Body of pancreas (tissue), 4 donors: Measurements from ENCODE around the gene CREBRF. TPM values are rescaled to one million over a fixed set of nuclear protein-coding genes. Genes with fewer than 3 reads are reported as not detected.
A peak's percentile ranks its signal among the peaks of the same experiment; 100 is the strongest.
"Not testable (repeated sequence)": the region's sequence is repeated elsewhere in the genome, so short reads cannot be mapped to it uniquely, and the experiment has no call there.

Source experiments
- ATAC-seq: fragments of 150-250 bp; one replicate; pipeline ENCODE4 v1.9.1; 2016
- DNase-seq, 4 donors: peaks; one replicate each; pipeline ENCODE4 v3.0.0-alpha.2; 2019
- H3K27ac ChIP-seq, 4 donors: fragments of 200-600 bp; sonication (generic); 1 replicate in 3 of 4; 2 replicates in 1 of 4; pipeline versions ENCODE4 v1.5.1 to v1.6.1; 2016 to 2019; ENCODE audit warnings: mild to moderate bottlenecking in 1 of 4, mixed read lengths in 1 of 4, moderate library complexity in 1 of 4
- H3K27me3 ChIP-seq, 2 donors: fragments of 200-600 bp; sonication (generic); one replicate each; pipeline ENCODE4 v1.6.0; 2016; ENCODE audit warnings: mild to moderate bottlenecking in 1 of 2
- H3K36me3 ChIP-seq, 2 donors: fragments of 200-600 bp; sonication (generic); replicated peaks in 1 of 2; 2 replicates each; pipeline ENCODE4 v1.5.1; 2016; ENCODE audit warnings: low read depth in 2 of 2; ENCODE audit not compliant: insufficient read depth in 1 of 2
- H3K4me1 ChIP-seq: fragments of 200-600 bp; sonication (generic); one replicate; pipeline ENCODE4 v1.6.0; 2016
- H3K4me3 ChIP-seq, 2 donors: fragments of 200-600 bp; sonication (generic); 1 replicate in 1 of 2; 2 replicates in 1 of 2; pipeline ENCODE4 v1.5.1; 2016 to 2019
- H3K9me3 ChIP-seq, 3 donors: fragments of 200-600 bp; sonication (generic); 1 replicate in 2 of 3; 2 replicates in 1 of 3; pipeline ENCODE4 v1.5.1; 2016
- POLR2A ChIP-seq, 3 donors: fragments of 450-650 bp; IDR thresholded peaks; one replicate each; pipeline ENCODE4 v1.6.1; 2016; ENCODE audit warnings: antibody characterized with exemption in 3 of 3, mild to moderate bottlenecking in 2 of 3
- WGBS, 2 donors: methylation state at CpG; one replicate each; pipeline ENCODE4 v1.1.5; 2017; 5-methylcytosine and 5-hydroxymethylcytosine counted together
- intact Hi-C: fragments of 100-400 bp; cut with DNase I; formaldehyde crosslinking; loops from one replicate; pipeline ENCODE4 v1.15.1; 2023
- total RNA-seq, 2 donors: library from RNA; depleted of rRNA; stranded (reverse); fragments of >200 nt; gene quantifications; one replicate each; pipeline ENCODE4 v1.1.0, GENCODE V29; 2016
- TF ChIP-seq, protein P1 (sequence below), 7 experiments: fragments of 450-650 bp in 4 of 7; fragments of 200-600 bp in 3 of 7; sonication (generic) in 3 of 7; IDR thresholded peaks; one replicate each; pipeline ENCODE4 v1.5.1; 2016 to 2019; ENCODE audit warnings: antibody characterized with exemption in 7 of 7

CREBRF gene
- total RNA-seq, 2 donors from 2014 or later: 19.7 to 37.2 TPM

DNA sequence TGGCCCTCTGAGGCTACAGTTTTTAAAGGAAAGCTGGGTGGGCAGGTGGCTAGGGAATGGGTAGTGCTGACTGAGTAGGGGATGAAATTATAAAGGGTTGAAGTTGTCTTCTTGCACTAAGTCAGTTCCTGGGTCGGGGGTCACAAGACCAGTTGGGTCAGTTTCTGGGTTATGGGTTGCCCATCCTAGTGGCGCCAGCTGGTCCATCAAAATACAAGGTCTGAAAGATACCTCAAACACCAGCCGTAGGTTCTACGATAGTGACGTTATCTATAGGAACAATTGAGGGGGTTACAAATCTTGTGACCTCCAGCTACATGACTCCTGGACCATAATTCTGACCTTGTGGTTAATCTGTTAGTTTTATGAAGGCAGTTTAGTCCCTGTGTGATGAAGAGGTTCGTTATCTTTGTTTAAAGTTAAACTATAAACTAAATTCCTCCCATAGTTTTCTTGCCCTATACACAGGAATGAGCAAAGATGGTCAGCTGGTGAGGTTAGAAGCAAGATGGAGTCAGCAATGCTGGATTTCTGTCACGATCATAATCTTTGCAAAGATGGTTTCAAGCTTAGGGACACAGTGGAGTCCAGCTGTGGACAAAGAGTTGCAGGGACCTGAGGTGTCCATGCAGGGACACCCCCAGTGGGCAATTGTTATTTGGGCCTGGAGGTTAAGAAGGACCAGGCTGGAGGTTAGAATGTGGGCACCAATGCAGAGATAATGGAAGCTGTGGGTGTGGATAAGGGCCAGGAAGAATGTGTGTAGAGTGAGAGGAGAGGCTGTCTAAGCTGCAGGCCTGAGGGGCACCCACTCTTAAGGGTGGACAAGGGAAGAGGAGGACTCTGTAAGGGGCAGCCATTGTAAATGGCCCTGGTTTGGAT lies 14.0 kb upstream of the CREBRF start:
- TF ChIP-seq, protein P1, sequence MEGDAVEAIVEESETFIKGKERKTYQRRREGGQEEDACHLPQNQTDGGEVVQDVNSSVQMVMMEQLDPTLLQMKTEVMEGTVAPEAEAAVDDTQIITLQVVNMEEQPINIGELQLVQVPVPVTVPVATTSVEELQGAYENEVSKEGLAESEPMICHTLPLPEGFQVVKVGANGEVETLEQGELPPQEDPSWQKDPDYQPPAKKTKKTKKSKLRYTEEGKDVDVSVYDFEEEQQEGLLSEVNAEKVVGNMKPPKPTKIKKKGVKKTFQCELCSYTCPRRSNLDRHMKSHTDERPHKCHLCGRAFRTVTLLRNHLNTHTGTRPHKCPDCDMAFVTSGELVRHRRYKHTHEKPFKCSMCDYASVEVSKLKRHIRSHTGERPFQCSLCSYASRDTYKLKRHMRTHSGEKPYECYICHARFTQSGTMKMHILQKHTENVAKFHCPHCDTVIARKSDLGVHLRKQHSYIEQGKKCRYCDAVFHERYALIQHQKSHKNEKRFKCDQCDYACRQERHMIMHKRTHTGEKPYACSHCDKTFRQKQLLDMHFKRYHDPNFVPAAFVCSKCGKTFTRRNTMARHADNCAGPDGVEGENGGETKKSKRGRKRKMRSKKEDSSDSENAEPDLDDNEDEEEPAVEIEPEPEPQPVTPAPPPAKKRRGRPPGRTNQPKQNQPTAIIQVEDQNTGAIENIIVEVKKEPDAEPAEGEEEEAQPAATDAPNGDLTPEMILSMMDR (IDR thresholded peaks at IDR 0.05): no peak
- TF ChIP-seq POLR2A (IDR thresholded peaks at IDR 0.05): no peak
- peaks cover 10% of the 10 kb centered on the region for H3K4me1 ChIP-seq

GRCh38 chr5:173042763-173043107 lies 13.4 kb upstream of the CREBRF start:
- WGBS, 2 donors: 81% methylated on average over 3 of the region's 3 CpGs
- no peak for ATAC-seq
- no peaks in the 10 kb centered on the region for H3K36me3 ChIP-seq
- DNase-seq: no peak
- H3K4me1 ChIP-seq: peaks cover 10% of the 10 kb centered on the region
- no peak overlapping the region for H3K4me3 ChIP-seq
- intact Hi-C loops: no loop called here
- no peak overlapping the region for H3K27ac ChIP-seq
- TF ChIP-seq POLR2A (IDR thresholded peaks at IDR 0.05): no peak
- TF ChIP-seq, protein P1 (IDR thresholded peaks at IDR 0.05): no peak
- no peaks in the 10 kb centered on the region for H3K9me3 ChIP-seq
- H3K27me3 ChIP-seq: no peaks in the 10 kb centered on the region

More for the DNA sequence above, 14.0 kb upstream of the CREBRF start:
- DNase-seq (no peak), ATAC-seq (no peak)
- intact Hi-C loops: no loop called here
- H3K4me3 ChIP-seq: no peak overlapping the region
- H3K36me3 ChIP-seq: no peaks in the 10 kb centered on the region
- no peaks in the 10 kb centered on the region for H3K9me3 ChIP-seq
- WGBS, 2 donors: 52 to 53% methylated on average over 7 of the region's 7 CpGs
- no peak overlapping the region for H3K27ac ChIP-seq
- H3K27me3 ChIP-seq: no peaks in the 10 kb centered on the region

DNA sequence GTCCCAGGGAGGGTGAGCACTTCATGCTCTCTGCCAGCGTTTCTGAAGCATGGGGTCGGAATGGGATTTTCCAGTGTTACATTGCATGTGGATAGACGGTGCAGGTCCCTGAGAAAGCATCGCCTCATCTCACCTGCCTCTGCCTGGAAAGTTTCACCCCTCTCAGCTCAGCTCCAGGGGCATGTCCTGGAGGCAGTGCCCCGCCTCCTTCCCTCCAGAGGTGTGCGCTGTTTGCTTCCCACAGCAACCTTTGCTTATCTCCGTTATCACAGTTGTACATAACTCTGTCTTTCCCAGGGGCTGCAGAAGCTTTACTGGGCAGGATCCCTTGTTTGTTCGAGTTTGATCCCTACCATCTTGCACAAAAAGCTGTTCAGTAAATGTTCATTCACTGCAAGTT lies 10.7 kb upstream of the CREBRF start:
- DNase-seq (peak; percentile 28 to 62 (median 38)), ATAC-seq (peak; percentile 80)
- intact Hi-C loops: no loop called here
- Histone ChIP-seq H3K9me3 (no peaks in the 10 kb centered on the region), H3K4me3 (no peak overlapping the region), H3K27ac (no peak overlapping the region), H3K36me3 (no peaks in the 10 kb centered on the region), H3K27me3 (no peaks in the 10 kb centered on the region), H3K4me1 (peaks cover 10% of the 10 kb centered on the region)
- 10 to 18% methylated on average over 8 of the region's 8 CpGs for WGBS, 2 donors
- TF ChIP-seq POLR2A (IDR thresholded peaks at IDR 0.05): no peak
- TF ChIP-seq, protein P1 (IDR thresholded peaks at IDR 0.05): peak in 1 of 7 experiments; percentile 2

DNA sequence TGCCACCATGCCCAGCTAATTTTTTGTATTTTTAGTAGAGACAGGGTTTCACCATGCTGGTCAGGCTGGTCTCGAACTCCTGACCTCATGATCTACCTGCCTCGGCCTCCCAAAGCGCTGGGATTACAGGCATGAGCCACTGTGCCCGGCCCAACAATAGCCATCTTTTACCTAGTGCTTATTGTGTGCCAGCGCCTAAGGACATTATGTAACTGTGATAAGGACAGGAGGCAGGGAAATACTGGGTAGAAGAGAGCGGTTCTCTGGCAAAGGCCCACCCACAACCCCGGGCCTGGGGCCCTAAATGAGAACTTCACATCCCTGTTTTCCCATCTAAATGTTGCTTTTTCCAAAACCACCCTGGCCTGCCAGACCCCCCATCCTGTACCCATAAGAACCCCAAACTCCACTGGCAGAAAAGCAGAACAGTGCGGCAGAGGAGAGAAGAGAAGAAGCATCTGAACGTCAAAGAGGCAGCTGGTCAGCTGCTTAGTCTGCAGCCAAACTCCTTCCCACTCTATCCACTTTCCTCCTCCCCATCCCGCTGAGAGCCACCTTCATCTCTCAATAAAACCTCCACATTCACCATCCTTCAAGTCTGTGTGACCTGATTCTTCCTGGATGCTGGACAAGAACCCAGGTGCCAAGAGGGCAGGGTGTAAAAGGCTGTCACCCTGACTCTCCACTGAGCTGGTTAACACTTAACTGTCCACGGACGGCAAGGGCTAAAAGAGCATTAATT lies 8.9 kb upstream of the CREBRF start:
- intact Hi-C loops, DNase-seq, H3K36me3 ChIP-seq, H3K9me3 ChIP-seq, H3K27me3 ChIP-seq, H3K4me3 ChIP-seq, H3K27ac ChIP-seq, ATAC-seq: not testable (repeated sequence)
- H3K4me1 ChIP-seq: peaks cover 10% of the 10 kb centered on the region
- 63 to 67% methylated on average over 6 to 12 of the region's 12 CpGs for WGBS, 2 donors

DNA sequence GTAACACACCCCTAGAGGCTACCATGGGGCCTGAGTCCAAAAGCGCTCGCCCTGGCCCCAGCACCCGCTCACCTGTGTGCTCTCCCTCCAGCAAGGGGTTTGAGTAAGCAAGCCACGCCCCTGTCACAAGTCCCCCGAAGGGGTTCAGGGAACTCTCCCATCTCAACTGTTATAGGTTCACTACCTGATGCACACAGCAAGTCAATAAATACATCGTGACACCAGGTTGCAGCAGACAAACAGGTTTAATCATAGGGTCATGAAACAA lies 8.4 kb upstream of the CREBRF start:
- DNase-seq (no peak), ATAC-seq (no peak)
- intact Hi-C loops: no loop called here
- no peak for TF ChIP-seq POLR2A (IDR thresholded peaks at IDR 0.05)
- TF ChIP-seq, protein P1 (IDR thresholded peaks at IDR 0.05): no peak
- Histone ChIP-seq H3K27me3 (no peaks in the 10 kb centered on the region), H3K9me3 (no peaks in the 10 kb centered on the region), H3K4me3 (no peak overlapping the region), H3K36me3 (no peaks in the 10 kb centered on the region), H3K27ac (no peak overlapping the region), H3K4me1 (peaks cover 10% of the 10 kb centered on the region)
- 66 to 78% methylated on average over 4 to 6 of the region's 6 CpGs for WGBS, 2 donors
